ENCODE data around the gene ADIG.

GRCh38 chr20:38589351-38589750 is 8.4 kb downstream of the ADIG start:
- TF ChIP-seq POLR2AphosphoS5 (IDR thresholded peaks at IDR 0.05) (no peak), CTCF (IDR thresholded peaks at IDR 0.05) (no peak), POLR2A (IDR thresholded peaks at IDR 0.05) (no peak)
